Measurements from ENCODE around the gene HDAC4. TPM values are rescaled to one million over a fixed set of nuclear protein-coding genes. Genes with fewer than 3 reads are reported as not detected.

The HDAC4 gene
- total and polyA plus RNA-seq, 7 donors, result 7.9 to 329 (median 129) TPM

DNA sequence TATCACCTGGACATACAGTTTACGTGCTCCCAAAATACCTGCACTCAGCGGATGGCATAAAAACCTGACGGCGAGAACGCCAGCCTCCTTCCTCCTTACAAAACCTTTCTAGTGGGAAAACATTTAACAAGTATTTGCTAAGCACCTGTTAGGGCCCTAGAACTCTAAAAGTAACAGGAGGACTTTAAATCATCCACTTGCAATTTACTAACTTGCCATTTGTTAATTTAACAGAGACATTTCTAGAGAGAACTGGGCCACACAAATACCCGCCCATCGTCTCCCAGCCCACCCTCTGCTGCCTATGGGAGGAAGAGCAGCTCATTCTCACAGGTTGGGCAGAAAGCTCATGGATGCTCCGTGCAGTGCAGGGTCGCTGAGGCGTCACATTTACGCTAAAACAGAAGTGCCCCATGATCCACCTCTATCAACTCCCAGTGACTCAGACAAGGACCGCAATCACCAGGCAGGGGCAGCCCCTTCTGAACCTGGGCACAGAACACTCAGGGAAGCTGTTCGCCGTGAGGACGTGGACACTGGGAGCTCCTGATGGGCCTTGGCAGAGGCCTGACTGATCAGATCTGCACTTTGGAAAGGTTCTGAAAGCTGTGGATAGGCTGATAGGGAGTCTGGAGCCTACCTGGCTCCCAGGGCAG is 106.9 kb downstream of the HDAC4 start:
- peak in 2 of 4 donors; percentile 21 for ATAC-seq
- Histone ChIP-seq H3K4me1 (peaks cover 88% of the 10 kb centered on the region), H3K27ac (peak overlapping the region; percentile 97), H3K27me3 (ENCODE audit: insufficient read depth in 3 of 3, low read length in 2 of 3) (no peaks in the 10 kb centered on the region), H3K4me3 (peak overlapping the region; percentile 20), H3K9me3 (no peaks in the 10 kb centered on the region), H3K36me3 (ENCODE audit: insufficient read depth in 1 of 2, low read depth in 1 of 2) (peaks cover 0 to 4% of the 10 kb centered on the region in 2 donors)
- intact Hi-C loops (cut with DNase I), result no loop called here
- DNase-seq, result peak in 1 of 2 donors; percentile 59
- 78 to 90% (median 80%) methylated on average over 15 of the region's 15 CpGs for WGBS, 3 donors
- TF ChIP-seq, protein P1, sequence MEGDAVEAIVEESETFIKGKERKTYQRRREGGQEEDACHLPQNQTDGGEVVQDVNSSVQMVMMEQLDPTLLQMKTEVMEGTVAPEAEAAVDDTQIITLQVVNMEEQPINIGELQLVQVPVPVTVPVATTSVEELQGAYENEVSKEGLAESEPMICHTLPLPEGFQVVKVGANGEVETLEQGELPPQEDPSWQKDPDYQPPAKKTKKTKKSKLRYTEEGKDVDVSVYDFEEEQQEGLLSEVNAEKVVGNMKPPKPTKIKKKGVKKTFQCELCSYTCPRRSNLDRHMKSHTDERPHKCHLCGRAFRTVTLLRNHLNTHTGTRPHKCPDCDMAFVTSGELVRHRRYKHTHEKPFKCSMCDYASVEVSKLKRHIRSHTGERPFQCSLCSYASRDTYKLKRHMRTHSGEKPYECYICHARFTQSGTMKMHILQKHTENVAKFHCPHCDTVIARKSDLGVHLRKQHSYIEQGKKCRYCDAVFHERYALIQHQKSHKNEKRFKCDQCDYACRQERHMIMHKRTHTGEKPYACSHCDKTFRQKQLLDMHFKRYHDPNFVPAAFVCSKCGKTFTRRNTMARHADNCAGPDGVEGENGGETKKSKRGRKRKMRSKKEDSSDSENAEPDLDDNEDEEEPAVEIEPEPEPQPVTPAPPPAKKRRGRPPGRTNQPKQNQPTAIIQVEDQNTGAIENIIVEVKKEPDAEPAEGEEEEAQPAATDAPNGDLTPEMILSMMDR (IDR thresholded peaks at IDR 0.05), result no peak

DNA sequence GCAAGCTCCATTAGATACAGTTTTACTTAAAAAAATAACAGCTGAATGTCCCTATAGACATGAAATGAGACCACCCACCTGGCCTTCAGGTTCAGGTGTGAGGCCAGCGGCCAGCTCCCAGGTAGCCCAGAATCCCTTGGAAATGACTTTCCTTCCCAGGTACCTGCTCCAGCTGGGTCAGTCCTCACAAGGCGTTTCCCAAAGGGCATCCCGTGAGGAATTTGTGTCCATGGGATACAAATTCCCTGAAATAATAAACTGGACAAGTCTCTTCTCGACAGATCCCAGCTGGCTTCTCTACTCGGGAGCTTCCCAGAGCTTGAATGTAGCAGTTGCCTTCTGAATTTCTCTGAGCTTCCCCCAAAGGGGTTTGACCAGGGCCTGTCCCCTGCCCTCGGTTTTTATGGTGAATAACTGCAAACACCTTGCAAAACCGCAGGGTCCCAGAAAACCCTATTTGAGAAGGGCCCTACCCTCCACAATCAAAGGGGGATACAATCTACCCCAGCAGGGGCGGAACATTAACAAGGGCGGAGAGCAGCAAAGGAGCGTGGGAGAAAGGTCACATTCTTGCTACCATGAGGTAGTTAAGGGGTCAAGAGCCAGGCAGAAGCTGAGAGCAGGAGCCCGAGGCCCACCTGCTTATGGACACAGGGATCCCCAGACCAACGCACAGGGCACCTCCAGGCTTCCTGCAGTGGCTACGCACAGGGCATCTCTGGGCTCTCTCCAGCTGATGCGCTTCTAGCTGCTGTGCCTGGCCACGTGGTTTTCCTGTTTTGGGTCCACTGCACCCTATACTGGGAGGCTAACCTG is 107.7 kb downstream of the HDAC4 start:
- Histone ChIP-seq H3K9me3 (no peaks in the 10 kb centered on the region), H3K4me1 (peaks cover 92% of the 10 kb centered on the region), H3K4me3 (peak overlapping the region; percentile 21), H3K27me3 (ENCODE audit: insufficient read depth in 3 of 3, low read length in 2 of 3) (no peaks in the 10 kb centered on the region), H3K27ac (peak overlapping the region; percentile 97), H3K36me3 (ENCODE audit: insufficient read depth in 1 of 2, low read depth in 1 of 2) (peaks cover 0 to 4% of the 10 kb centered on the region in 2 donors)
- intact Hi-C loops (cut with DNase I), result no loop called here
- DNase-seq (peak in 1 of 2 donors; percentile 39), ATAC-seq (no peak)
- 64 to 80% (median 70%) methylated on average over 15 of the region's 15 CpGs for WGBS, 3 donors
- TF ChIP-seq, protein P1 (IDR thresholded peaks at IDR 0.05), result no peak

DNA sequence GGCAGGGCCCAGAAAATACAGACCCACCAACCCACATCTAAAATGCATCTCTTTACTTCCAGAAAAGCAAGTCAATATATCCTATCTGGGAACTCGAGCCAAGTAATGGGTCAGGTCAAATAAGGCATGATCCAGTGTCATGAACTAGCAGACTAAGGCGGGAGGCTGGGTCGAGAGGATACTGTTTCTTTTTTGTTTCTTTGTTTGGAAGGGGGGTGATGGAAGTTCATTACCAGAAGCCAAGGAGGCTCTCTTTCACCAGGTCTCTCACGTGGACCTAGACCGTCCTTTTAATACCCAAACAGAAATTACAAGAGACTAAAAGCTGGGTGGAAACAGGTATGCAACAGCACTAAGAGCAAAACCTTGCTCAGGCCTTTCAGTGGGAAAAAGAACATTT is 108.3 kb downstream of the HDAC4 start:
- ATAC-seq (no peak), DNase-seq (no peak)
- intact Hi-C loops (cut with DNase I), result no loop called here
- Histone ChIP-seq H3K4me1 (peaks cover 92% of the 10 kb centered on the region), H3K36me3 (ENCODE audit: insufficient read depth in 1 of 2, low read depth in 1 of 2) (peaks cover 0 to under 1% of the 10 kb centered on the region in 2 donors), H3K9me3 (no peaks in the 10 kb centered on the region), H3K4me3 (peak overlapping the region; percentile 21), H3K27me3 (ENCODE audit: insufficient read depth in 3 of 3, low read length in 2 of 3) (no peaks in the 10 kb centered on the region), H3K27ac (peak overlapping the region; percentile 97)
- 27 to 57% (median 31%) methylated on average over 5 of the region's 5 CpGs for WGBS, 3 donors
- TF ChIP-seq, protein P1 (IDR thresholded peaks at IDR 0.05), result no peak

DNA sequence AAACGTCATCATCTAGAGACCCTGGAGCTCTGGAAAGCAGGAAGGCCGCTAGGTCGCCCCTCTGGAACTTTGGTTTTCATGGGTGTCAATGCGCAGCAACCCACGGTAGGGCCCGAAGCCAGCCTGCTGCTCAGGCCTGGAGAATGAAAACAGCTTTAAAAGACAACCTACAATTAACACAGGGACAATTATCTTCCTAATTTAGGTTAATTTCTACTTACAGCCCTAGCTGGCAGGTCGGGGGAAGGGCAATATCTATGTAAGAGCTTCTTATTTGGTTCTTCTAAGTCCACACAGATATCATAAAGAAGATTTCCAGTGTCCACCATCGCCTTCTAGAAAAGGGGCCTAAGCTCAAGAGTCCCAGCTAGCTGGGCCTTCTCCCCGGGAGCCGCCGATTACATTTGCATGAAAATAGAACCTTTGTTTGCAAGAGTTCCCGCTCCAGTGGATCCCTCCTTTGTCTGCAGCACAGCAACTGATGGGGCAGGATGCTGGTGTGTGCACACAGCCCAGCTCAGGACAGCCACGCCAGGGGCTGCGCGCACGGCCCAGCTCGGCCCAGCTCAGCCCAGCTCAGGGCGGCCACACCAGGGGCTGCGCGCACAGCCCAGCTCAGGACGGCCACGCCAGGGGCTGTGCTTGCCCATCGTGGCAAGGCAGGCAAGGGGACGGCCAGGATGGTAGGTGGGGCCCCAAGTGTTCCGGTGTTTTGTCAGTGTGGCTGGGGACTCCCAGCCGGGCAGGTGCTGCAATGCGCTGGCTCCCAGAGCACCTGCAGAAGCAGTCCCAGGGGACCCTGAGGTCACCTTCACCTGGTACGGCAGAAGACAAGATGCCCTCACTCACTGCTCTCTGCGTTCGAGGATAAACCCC is 109.1 kb downstream of the HDAC4 start:
- H3K36me3 ChIP-seq (ENCODE audit: insufficient read depth in 1 of 2, low read depth in 1 of 2), result no peaks in the 10 kb centered on the region
- peak overlapping the region; percentile 97 for H3K27ac ChIP-seq
- DNase-seq, result peak in 1 of 2 donors; percentile 50
- WGBS, 3 donors, result 53 to 74% (median 62%) methylated on average over 30 of the region's 30 CpGs
- peaks cover 92% of the 10 kb centered on the region for H3K4me1 ChIP-seq
- no peaks in the 10 kb centered on the region for H3K27me3 ChIP-seq (ENCODE audit: insufficient read depth in 3 of 3, low read length in 2 of 3)
- H3K4me3 ChIP-seq, result peak overlapping the region; percentile 21
- intact Hi-C loops (cut with DNase I), result no loop called here
- ATAC-seq, result peak; percentile 10 to 24 (median 16)
- TF ChIP-seq, protein P1 (IDR thresholded peaks at IDR 0.05), result no peak
- H3K9me3 ChIP-seq, result no peaks in the 10 kb centered on the region

All from psoas muscle (tissue), 8 donors.